ENCODE data around the gene CTAG2.
"Not testable (repeated sequence)": the region's sequence is repeated elsewhere in the genome, so short reads cannot be mapped to it uniquely, and the experiment has no call there.

CTAG2 gene

GRCh38 chrX:154643708-154644107 is 9.7 kb downstream of the CTAG2 start:
- not testable (repeated sequence) for H3K9ac ChIP-seq

DNA sequence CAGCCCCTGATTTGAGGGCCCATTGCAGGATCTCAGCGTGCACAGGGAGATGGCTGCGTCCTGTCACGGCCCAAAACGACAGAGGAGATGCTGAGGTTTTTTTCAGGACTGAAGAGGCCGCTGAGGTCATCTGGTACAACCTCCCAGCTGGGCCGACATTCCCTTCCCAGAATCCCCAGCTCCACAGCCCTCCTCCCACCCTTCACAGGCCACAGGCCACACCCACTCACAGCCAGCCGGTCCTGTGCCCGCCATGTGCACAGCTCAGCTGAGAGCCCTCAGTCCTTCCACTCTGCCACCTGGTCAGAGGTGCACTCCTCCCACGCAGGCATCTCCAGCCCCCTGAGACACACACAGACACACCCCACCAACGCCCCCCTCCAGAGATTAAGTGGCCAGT is 11.6 kb downstream of the CTAG2 start:
- not testable (repeated sequence) for H3K36me3 ChIP-seq (ENCODE audit: control insufficient read depth, insufficient read depth, low read length); H3K9me3 ChIP-seq (ENCODE audit: control insufficient read depth, low read length); H3K4me2 ChIP-seq (ENCODE audit: low read length); H3K4me3 ChIP-seq (ENCODE audit: low read depth, low read length); H3K9ac ChIP-seq; H2AFZ ChIP-seq; H3K27ac ChIP-seq; H3K4me1 ChIP-seq; H3K27me3 ChIP-seq (ENCODE audit: control insufficient read depth, insufficient read depth, low read length); H3K79me2 ChIP-seq

More at GRCh38 chrX:154643708-154644107, 9.7 kb downstream of the CTAG2 start:
- H3K4me1 ChIP-seq; H3K4me2 ChIP-seq (ENCODE audit: low read length); H2AFZ ChIP-seq; H3K4me3 ChIP-seq (ENCODE audit: low read depth, low read length); H3K79me2 ChIP-seq; H3K27me3 ChIP-seq (ENCODE audit: control insufficient read depth, insufficient read depth, low read length); H3K27ac ChIP-seq; H3K9me3 ChIP-seq (ENCODE audit: control insufficient read depth, low read length); H3K36me3 ChIP-seq (ENCODE audit: control insufficient read depth, insufficient read depth, low read length): not testable (repeated sequence)

- not testable (repeated sequence) for H3K4me1 ChIP-seq; H3K79me2 ChIP-seq; H3K36me3 ChIP-seq (ENCODE audit: control insufficient read depth, insufficient read depth, low read length); H3K9me3 ChIP-seq (ENCODE audit: control insufficient read depth, low read length); H3K4me2 ChIP-seq (ENCODE audit: low read length); H2AFZ ChIP-seq; H3K27me3 ChIP-seq (ENCODE audit: control insufficient read depth, insufficient read depth, low read length); H3K27ac ChIP-seq; H3K4me3 ChIP-seq (ENCODE audit: low read depth, low read length); H3K9ac ChIP-seq
These were observed 19.7 kb downstream of the CTAG2 start for GRCh38 chrX:154633661-154634060.

- H3K9me3 ChIP-seq (ENCODE audit: control insufficient read depth, low read length); H3K4me1 ChIP-seq; H3K27me3 ChIP-seq (ENCODE audit: control insufficient read depth, insufficient read depth, low read length); H3K79me2 ChIP-seq; H3K4me2 ChIP-seq (ENCODE audit: low read length); H3K4me3 ChIP-seq (ENCODE audit: low read depth, low read length); H3K36me3 ChIP-seq (ENCODE audit: control insufficient read depth, insufficient read depth, low read length); H3K27ac ChIP-seq; H3K9ac ChIP-seq; H2AFZ ChIP-seq: not testable (repeated sequence)
These were observed 22.4 kb downstream of the CTAG2 start for GRCh38 chrX:154630949-154631348.

DNA sequence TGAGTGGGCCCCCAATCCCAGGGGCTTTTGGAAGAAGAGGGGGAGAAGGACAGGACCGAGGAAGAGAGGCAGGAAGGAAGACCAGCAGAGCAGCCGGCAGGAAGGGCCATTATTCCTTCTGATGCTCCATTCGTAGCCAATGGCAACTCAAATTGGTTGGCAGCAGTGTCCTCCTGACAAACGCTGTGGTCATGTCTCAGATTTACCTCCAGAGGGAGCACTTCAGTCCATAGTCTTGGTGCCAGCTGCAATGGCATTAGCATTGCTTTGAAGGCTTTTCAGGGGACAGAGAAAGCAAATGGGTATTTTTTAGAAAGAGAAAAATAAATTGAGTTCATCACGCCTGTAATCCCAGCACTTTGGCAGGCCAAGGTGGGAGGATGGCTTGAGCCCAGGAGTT is 24.4 kb downstream of the CTAG2 start:
- H3K4me1 ChIP-seq; H3K79me2 ChIP-seq; H3K27me3 ChIP-seq (ENCODE audit: control insufficient read depth, insufficient read depth, low read length); H3K27ac ChIP-seq; H2AFZ ChIP-seq; H3K36me3 ChIP-seq (ENCODE audit: control insufficient read depth, insufficient read depth, low read length); H3K9me3 ChIP-seq (ENCODE audit: control insufficient read depth, low read length); H3K9ac ChIP-seq; H3K4me2 ChIP-seq (ENCODE audit: low read length); H3K4me3 ChIP-seq (ENCODE audit: low read depth, low read length): not testable (repeated sequence)

- H3K36me3 ChIP-seq (ENCODE audit: control insufficient read depth, insufficient read depth, low read length); H3K27ac ChIP-seq; H3K27me3 ChIP-seq (ENCODE audit: control insufficient read depth, insufficient read depth, low read length); H3K4me1 ChIP-seq; H3K9me3 ChIP-seq (ENCODE audit: control insufficient read depth, low read length); H3K4me3 ChIP-seq (ENCODE audit: low read depth, low read length); H2AFZ ChIP-seq; H3K79me2 ChIP-seq; H3K4me2 ChIP-seq (ENCODE audit: low read length); H3K9ac ChIP-seq: not testable (repeated sequence)
These were observed 32.5 kb downstream of the CTAG2 start for GRCh38 chrX:154620767-154621414.

DNA sequence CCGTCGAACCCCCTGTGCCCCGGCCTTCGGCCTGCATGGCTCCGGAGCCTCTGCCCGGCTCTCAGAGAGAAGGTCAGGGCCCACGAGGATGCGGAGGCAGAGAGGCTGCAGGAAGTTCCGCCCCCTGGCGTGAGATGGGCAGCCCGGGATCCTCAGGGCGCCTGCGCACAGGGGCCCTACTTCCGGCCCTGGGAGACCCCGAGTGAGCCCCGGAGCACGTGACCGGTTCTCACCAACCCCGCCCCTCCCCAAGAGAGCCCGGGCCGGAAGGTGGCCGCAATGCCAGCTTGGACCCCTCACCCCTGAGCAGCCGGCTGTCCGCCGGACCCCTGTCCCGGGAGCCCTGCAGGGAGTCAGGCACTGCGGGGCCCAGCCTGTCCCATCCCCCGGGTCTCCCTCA is 34.2 kb downstream of the CTAG2 start, which contains the start of gene CTAG1B:
Gene CTAG1B (minus strand): TSS at position 101 of the 400 bp plus-strand sequence. CDS start 64 bp downstream, at position 37.
- H3K4me3 ChIP-seq (ENCODE audit: low read depth, low read length); H3K4me2 ChIP-seq (ENCODE audit: low read length); H3K27ac ChIP-seq; H3K4me1 ChIP-seq; H3K36me3 ChIP-seq (ENCODE audit: control insufficient read depth, insufficient read depth, low read length); H3K9me3 ChIP-seq (ENCODE audit: control insufficient read depth, low read length); H3K79me2 ChIP-seq; H3K9ac ChIP-seq; H3K27me3 ChIP-seq (ENCODE audit: control insufficient read depth, insufficient read depth, low read length); H2AFZ ChIP-seq: not testable (repeated sequence)

- not testable (repeated sequence) for H3K4me2 ChIP-seq (ENCODE audit: low read length); H3K27me3 ChIP-seq (ENCODE audit: control insufficient read depth, insufficient read depth, low read length); H2AFZ ChIP-seq; H3K4me1 ChIP-seq; H3K36me3 ChIP-seq (ENCODE audit: control insufficient read depth, insufficient read depth, low read length); H3K4me3 ChIP-seq (ENCODE audit: low read depth, low read length); H3K27ac ChIP-seq; H3K9me3 ChIP-seq (ENCODE audit: control insufficient read depth, low read length); H3K79me2 ChIP-seq; H3K9ac ChIP-seq
These were observed 39.8 kb downstream of the CTAG2 start for GRCh38 chrX:154613586-154613985.

DNA sequence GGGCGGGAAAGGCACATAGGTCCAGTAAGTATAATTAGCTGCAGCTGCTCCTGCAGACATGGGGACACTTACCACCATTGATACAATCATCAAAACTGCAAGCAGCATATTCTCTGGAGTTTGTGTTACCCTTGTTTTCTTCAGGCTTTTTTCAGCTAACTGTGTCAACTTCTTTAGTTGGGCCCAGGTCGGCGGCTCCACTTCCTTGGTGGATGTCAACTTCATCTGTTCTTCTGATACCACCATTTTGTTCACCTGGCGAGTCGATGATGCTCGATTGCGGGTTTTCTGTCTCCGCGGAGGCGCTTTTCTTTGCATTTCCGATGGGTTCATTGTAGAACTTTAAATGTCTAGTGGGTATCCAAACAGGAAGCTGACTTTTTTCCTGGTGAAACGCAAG is 42.2 kb downstream of the CTAG2 start:
- H3K36me3 ChIP-seq (ENCODE audit: control insufficient read depth, insufficient read depth, low read length); H3K27me3 ChIP-seq (ENCODE audit: control insufficient read depth, insufficient read depth, low read length); H3K4me3 ChIP-seq (ENCODE audit: low read depth, low read length): not testable (repeated sequence)

DNA sequence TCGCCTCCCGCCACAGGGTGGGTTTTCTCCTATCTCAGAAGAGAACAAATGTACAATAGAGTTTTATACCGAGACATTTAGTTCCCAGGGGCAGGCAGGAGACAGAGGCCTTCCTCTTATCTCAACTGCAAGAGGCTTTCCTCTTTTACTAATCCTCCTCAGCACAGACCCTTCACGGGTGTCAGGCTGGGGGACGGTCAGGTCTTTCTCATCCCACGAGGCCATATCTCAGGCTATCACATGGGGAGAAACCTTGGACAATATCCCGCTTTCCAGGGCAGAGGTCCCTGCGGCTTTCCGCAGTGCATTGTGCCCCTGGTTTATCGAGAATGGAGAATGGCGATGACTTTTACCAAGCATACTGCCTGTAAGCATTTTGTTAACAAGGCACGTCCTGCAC is 44.6 kb downstream of the CTAG2 start:
- H3K4me1 ChIP-seq; H3K9me3 ChIP-seq (ENCODE audit: control insufficient read depth, low read length); H3K4me3 ChIP-seq (ENCODE audit: low read depth, low read length); H3K27me3 ChIP-seq (ENCODE audit: control insufficient read depth, insufficient read depth, low read length); H3K27ac ChIP-seq; H3K79me2 ChIP-seq; H3K4me2 ChIP-seq (ENCODE audit: low read length); H3K9ac ChIP-seq; H2AFZ ChIP-seq; H3K36me3 ChIP-seq (ENCODE audit: control insufficient read depth, insufficient read depth, low read length): not testable (repeated sequence)

More for the DNA sequence above, 42.2 kb downstream of the CTAG2 start:
- H3K9me3 ChIP-seq (ENCODE audit: control insufficient read depth, low read length); H3K4me1 ChIP-seq; H2AFZ ChIP-seq; H3K79me2 ChIP-seq; H3K9ac ChIP-seq; H3K4me2 ChIP-seq (ENCODE audit: low read length); H3K27ac ChIP-seq: not testable (repeated sequence)

DNA sequence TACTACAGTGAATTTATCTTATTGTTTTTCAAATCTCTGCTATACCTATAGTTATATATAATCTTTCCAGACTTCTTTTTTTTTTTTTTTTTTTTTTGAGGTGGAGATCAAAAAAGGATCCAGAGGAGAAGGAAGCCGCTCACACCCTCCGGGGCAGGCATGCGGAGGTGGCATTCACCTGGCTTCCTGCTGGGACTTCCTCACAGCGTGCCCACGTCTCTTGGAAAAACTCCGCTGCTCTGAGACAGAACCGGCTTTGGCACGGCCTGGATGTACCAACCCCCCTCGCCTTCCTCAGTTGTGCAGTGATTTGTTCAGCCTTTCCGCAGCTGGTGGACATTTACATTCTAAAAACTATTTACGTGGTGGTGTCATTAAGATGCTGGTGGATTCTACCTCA is 45.4 kb downstream of the CTAG2 start:
- H3K27ac ChIP-seq, result not testable (repeated sequence)

More for the DNA sequence above, 45.4 kb downstream of the CTAG2 start:
- not testable (repeated sequence) for H3K4me2 ChIP-seq (ENCODE audit: low read length); H3K4me3 ChIP-seq (ENCODE audit: low read depth, low read length); H3K9me3 ChIP-seq (ENCODE audit: control insufficient read depth, low read length); H3K9ac ChIP-seq; H3K36me3 ChIP-seq (ENCODE audit: control insufficient read depth, insufficient read depth, low read length); H3K4me1 ChIP-seq; H2AFZ ChIP-seq; H3K27me3 ChIP-seq (ENCODE audit: control insufficient read depth, insufficient read depth, low read length); H3K79me2 ChIP-seq
